GM13977 (cell line): ENCODE results near the gene SLC38A3.

ENCODE experiments used
- DNase-seq: peaks from one replicate; pipeline ENCODE4 v3.0.0; 2012; ENCODE audit warnings: low spot score
- in situ Hi-C: fragments of 300-500 bp; cut with MboI; formaldehyde crosslinking; loops from one replicate; pipeline ENCODE4 v1.12.0; 2022; ENCODE audit warnings: low sequenced_read_pairs, low pct_unique_long_range_greater_than_20kb, mixed read lengths, inconsistent platforms; ENCODE audit not compliant: unreplicated experiment
- TF ChIP-seq, protein P1 (sequence below): IDR thresholded peaks from 2 replicates; pipeline ENCODE4 v1.5.1; 2012; ENCODE audit warnings: mild to moderate bottlenecking, control low read depth; ENCODE audit not compliant: insufficient read depth; ENCODE audit errors: extremely low read depth, missing control alignments

The SLC38A3 gene

GRCh38 chr3:50251220-50251619 lies 46.1 kb downstream of the SLC38A3 start:
- DNase-seq: no peak
- in situ Hi-C loops: no loop called here
- TF ChIP-seq, protein P1, sequence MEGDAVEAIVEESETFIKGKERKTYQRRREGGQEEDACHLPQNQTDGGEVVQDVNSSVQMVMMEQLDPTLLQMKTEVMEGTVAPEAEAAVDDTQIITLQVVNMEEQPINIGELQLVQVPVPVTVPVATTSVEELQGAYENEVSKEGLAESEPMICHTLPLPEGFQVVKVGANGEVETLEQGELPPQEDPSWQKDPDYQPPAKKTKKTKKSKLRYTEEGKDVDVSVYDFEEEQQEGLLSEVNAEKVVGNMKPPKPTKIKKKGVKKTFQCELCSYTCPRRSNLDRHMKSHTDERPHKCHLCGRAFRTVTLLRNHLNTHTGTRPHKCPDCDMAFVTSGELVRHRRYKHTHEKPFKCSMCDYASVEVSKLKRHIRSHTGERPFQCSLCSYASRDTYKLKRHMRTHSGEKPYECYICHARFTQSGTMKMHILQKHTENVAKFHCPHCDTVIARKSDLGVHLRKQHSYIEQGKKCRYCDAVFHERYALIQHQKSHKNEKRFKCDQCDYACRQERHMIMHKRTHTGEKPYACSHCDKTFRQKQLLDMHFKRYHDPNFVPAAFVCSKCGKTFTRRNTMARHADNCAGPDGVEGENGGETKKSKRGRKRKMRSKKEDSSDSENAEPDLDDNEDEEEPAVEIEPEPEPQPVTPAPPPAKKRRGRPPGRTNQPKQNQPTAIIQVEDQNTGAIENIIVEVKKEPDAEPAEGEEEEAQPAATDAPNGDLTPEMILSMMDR: no peak

DNA sequence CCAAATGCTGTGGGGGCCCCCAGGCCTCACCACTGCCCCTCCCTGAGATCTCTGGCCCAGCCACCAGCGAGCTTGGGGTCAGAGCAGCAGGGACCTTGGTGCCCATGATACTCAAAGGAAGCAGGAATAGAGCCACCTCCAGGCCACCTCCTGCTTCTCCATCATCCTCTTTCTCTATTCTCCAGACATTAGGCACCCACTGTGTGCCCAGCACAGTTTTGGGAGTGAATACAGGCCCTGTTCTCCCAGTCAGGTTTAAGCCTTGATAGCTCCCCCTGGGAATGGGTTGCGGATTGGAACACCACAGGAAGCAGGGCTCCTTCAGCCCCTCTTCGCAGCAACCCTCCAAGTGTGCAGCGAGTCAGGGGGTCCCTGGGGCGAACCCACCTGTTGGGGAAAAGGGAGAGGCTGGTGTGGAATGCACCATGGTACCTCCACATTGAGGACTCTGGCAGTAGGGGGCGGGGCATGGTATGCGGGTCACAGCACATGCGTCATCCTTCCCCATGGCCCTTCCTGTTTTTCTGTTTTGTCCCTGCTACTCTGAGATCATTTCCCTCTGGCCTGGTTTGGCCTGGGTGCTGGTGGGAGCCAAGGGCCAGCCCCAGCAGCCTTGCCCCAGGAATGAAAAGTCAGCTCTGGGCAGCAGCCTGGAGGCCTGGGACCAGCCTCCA lies 49.6 kb downstream of the SLC38A3 start:
- TF ChIP-seq, protein P1: no peak
- in situ Hi-C loops: no loop called here
- no peak for DNase-seq

DNA sequence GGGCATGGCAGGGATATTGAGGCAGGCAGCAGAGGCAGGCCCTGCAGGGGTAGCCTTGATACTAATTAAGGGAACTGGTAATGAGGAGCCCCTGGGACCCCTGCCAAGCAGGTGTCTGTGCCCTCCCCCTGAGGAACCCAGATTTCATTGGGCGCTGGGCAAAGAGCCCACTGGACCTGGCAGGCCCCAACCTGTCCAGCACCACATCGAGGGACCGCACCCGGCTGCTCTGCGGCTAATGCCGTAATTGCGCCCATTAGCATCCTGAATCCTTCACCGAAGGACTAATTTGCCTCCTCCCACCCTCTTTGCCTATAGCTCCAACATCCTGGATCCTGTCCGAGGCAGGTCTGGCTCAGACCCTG lies 50.2 kb downstream of the SLC38A3 start:
- DNase-seq: no peak
- in situ Hi-C loops: no loop called here
- TF ChIP-seq, protein P1: no peak

DNA sequence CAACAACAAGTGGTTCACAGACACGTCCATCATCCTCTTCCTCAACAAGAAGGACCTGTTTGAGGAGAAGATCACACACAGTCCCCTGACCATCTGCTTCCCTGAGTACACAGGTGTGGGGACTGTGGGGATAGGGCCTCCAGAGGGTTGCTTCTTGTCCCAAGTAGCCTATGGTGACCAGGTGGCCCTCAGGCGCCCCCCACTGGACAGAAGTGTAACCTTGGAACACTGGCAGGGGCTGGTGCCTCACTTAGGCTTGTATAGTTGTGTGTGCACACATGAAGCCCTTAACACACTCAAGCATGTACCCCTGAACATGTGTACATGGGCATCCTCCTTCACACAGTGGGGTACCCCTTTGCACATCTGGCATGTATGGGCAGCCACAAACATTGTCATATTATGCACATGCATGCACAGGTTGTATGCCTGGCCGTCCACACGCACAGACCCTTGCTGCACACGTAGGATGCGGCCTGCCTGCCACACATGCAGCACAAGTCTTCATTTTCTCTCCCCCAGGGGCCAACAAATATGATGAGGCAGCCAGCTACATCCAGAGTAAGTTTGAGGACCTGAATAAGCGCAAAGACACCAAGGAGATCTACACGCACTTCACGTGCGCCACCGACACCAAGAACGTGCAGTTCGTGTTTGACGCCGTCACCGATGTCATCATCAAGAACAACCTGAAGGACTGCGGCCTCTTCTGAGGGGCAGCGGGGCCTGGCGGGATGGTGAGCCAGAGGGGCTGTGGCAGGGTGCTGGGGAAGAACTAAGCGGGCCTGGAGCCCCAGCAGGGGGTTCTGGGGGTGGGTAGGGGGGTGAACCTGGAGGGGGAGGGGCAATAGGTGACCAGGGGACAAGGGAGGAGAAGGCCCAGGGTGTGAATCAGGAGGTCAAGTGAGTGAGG lies 52.2 kb downstream of the SLC38A3 start:
- no peak for DNase-seq
- TF ChIP-seq, protein P1: peak; percentile 51
- in situ Hi-C loops: no loop called here

DNA sequence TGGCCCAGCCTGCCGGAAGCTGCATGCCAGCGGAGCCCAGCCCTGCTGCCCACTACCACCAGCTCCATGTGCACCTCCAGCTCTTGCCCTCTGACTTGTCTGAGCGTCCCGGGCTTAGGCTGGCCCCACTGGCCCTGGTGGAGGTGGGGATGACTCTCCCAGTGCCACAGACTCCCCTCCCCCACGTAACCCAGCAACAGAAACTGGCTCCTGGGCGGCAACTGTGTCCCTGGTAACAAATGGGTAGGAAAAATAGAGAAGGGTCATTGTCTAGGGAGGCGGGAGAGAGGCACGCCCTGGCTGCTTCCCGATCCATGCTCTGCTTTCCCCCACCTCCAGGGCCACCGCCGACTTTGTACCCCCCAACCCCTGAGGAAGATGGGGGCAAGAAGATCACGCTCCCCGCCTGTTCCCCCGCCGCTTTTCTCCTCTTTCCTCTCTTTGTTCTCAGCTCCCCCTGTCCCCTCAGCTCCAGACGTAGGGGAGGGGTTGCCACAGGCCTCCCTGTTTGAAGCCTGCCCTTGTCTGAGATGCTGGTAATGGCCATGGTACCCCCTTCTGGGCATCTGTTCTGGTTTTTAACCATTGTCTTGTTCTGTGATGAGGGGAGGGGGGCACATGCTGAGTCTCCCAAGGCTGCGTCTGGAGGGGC lies 53.1 kb downstream of the SLC38A3 start:
- no peak for DNase-seq
- TF ChIP-seq, protein P1: no peak
- in situ Hi-C loops: no loop called here

GRCh38 chr3:50258979-50259378 lies 53.9 kb downstream of the SLC38A3 start:
- TF ChIP-seq, protein P1: no peak
- in situ Hi-C loops: no loop called here
- no peak for DNase-seq
